Measurements from ENCODE around the gene ANKRD37. TPM values are rescaled to one million over a fixed set of nuclear protein-coding genes. Genes with fewer than 3 reads are reported as not detected.

ANKRD37 gene
- total RNA-seq, 1 experiment from 2014 or later, result 5.5 TPM

DNA sequence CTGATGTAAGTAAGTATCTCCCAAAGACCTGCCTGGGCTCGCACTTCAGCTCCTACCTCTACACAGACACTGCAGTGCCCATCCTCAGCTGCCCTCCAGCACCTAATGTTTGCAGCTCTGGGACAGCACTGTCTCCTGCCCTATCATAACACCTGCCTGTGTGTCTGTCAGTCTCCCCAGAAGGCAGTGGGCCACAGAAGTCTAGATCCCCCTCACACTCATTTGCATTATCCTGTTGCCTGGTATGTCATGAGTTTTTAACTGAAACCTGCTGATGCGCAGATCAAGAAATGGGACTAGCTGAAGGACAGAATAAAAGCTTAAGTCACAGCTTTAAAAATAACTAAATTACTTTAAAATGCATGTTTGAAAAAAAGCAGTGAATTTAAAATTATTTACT lies 43.9 kb upstream of the ANKRD37 start:
- intact Hi-C loops (cut with micrococcal nuclease), result no loop called here
- CTCF ChIA-PET, result no interaction called here
- POLR2A ChIA-PET, result interaction anchor here (0.9 kb wide), 1 partner anchor 50 kb away, joined by 3 read pairs; no protein-coding TSS in a partner anchor
- H3K36me3 Mint-ChIP-seq (ENCODE audit: insufficient read depth, unreplicated experiment), result peaks cover 7% of the 10 kb centered on the region
- TF ChIP-seq, protein P1, sequence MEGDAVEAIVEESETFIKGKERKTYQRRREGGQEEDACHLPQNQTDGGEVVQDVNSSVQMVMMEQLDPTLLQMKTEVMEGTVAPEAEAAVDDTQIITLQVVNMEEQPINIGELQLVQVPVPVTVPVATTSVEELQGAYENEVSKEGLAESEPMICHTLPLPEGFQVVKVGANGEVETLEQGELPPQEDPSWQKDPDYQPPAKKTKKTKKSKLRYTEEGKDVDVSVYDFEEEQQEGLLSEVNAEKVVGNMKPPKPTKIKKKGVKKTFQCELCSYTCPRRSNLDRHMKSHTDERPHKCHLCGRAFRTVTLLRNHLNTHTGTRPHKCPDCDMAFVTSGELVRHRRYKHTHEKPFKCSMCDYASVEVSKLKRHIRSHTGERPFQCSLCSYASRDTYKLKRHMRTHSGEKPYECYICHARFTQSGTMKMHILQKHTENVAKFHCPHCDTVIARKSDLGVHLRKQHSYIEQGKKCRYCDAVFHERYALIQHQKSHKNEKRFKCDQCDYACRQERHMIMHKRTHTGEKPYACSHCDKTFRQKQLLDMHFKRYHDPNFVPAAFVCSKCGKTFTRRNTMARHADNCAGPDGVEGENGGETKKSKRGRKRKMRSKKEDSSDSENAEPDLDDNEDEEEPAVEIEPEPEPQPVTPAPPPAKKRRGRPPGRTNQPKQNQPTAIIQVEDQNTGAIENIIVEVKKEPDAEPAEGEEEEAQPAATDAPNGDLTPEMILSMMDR (IDR thresholded peaks at IDR 0.05; ENCODE audit: unreplicated experiment), result no peak
- H3K27ac Mint-ChIP-seq (ENCODE audit: low read depth, unreplicated experiment), result no peak overlapping the region
- no peaks in the 10 kb centered on the region for H3K27me3 Mint-ChIP-seq (ENCODE audit: insufficient read depth, unreplicated experiment)
- H3K9me3 Mint-ChIP-seq (ENCODE audit: unreplicated experiment), result no peaks in the 10 kb centered on the region
- BruUV-seq (replicated peaks), result no TSS peak
- H3K4me3 Mint-ChIP-seq (ENCODE audit: unreplicated experiment), result no peak overlapping the region
- H3K4me1 Mint-ChIP-seq (ENCODE audit: insufficient read depth, unreplicated experiment), result no peaks in the 10 kb centered on the region
- DNase-seq (ENCODE audit: unreplicated experiment), result no peak

DNA sequence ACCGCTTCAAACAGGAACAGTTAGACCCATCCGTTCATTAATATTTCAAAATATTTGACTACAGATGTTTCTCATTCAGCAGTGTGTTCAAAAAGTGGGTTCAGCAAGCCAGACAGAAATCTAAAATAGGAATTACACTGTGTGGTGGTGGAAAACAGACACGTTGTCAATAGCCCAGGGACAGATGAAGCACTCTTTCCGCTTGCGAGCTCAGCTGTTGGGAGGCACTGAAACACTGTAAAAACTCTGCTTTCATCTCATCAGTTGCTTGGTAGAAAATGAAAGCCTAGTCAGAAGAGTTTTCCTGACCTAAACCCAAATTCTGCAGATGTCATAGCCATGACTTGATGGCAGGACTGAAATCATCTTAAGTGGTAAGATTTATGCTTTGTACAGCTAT lies 39.4 kb upstream of the ANKRD37 start:
- H3K4me1 Mint-ChIP-seq (ENCODE audit: insufficient read depth, unreplicated experiment), result no peaks in the 10 kb centered on the region
- no peaks in the 10 kb centered on the region for H3K36me3 Mint-ChIP-seq (ENCODE audit: insufficient read depth, unreplicated experiment)
- no TSS peak for BruUV-seq (replicated peaks)
- no peak overlapping the region for H3K27ac Mint-ChIP-seq (ENCODE audit: low read depth, unreplicated experiment)
- no peaks in the 10 kb centered on the region for H3K9me3 Mint-ChIP-seq (ENCODE audit: unreplicated experiment)
- ChIA-PET POLR2A (interaction anchor here (1.7 kb wide), 1 partner anchor 153 kb away, joined by 3 read pairs; no protein-coding TSS in a partner anchor), CTCF (interaction anchor here (0.5 kb wide), 1 partner anchor 92 kb away, joined by 3 read pairs; no protein-coding TSS in a partner anchor)
- DNase-seq (ENCODE audit: unreplicated experiment), result no peak
- TF ChIP-seq, protein P1 (IDR thresholded peaks at IDR 0.05; ENCODE audit: unreplicated experiment), result no peak
- intact Hi-C loops (cut with micrococcal nuclease), result no loop called here
- H3K4me3 Mint-ChIP-seq (ENCODE audit: unreplicated experiment), result no peak overlapping the region
- no peaks in the 10 kb centered on the region for H3K27me3 Mint-ChIP-seq (ENCODE audit: insufficient read depth, unreplicated experiment)

DNA sequence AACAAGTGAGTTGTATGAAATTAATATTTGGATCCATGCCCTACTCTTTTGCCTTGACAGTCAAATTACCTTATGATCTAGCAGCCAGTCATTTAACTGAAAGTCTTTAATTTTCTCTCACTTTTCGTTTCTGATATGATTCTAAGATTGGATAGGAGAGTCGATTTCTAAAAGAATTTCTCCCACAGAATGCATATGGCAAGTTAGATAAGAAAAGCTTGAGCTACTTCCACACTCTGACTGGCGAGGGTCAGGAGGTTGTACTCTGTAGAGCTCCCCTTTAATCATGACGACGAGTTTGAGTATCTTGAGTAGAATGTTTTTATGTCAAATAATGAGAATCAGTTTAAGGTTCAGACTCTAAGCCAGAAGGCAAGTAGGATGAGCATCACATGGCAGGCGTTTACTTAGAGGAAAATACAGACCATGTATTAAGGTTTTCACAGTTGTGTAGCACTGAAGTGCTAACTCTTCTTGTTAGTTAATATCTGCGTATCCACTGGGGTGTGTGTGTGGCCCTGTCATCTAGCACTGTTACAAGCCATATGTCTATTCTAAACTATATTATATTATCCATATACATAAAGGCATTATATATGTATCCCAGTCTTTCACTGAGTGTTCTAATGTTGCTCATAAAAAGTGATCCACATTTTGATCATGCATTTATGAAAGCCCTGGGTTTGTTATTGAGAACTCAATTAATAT lies 38.8 kb upstream of the ANKRD37 start:
- TF ChIP-seq, protein P1 (IDR thresholded peaks at IDR 0.05; ENCODE audit: unreplicated experiment), result no peak
- Mint-ChIP-seq H3K4me1 (ENCODE audit: insufficient read depth, unreplicated experiment) (no peaks in the 10 kb centered on the region), H3K9me3 (ENCODE audit: unreplicated experiment) (no peaks in the 10 kb centered on the region), H3K36me3 (ENCODE audit: insufficient read depth, unreplicated experiment) (peaks cover 3% of the 10 kb centered on the region), H3K27ac (ENCODE audit: low read depth, unreplicated experiment) (no peak overlapping the region), H3K4me3 (ENCODE audit: unreplicated experiment) (no peak overlapping the region), H3K27me3 (ENCODE audit: insufficient read depth, unreplicated experiment) (no peaks in the 10 kb centered on the region)
- no peak for DNase-seq (ENCODE audit: unreplicated experiment)
- POLR2A ChIA-PET, result interaction anchor here (1.7 kb wide), 1 partner anchor 153 kb away, joined by 3 read pairs; no protein-coding TSS in a partner anchor
- BruUV-seq (replicated peaks), result no TSS peak
- CTCF ChIA-PET, result no interaction called here
- intact Hi-C loops (cut with micrococcal nuclease), result no loop called here

- H3K36me3 Mint-ChIP-seq (ENCODE audit: insufficient read depth, unreplicated experiment), result peaks cover 7% of the 10 kb centered on the region
- TF ChIP-seq, protein P1 (IDR thresholded peaks at IDR 0.05; ENCODE audit: unreplicated experiment), result no peak
- CTCF ChIA-PET, result no interaction called here
- no peak for DNase-seq (ENCODE audit: unreplicated experiment)
- intact Hi-C loops (cut with micrococcal nuclease), result no loop called here
- no peaks in the 10 kb centered on the region for H3K9me3 Mint-ChIP-seq (ENCODE audit: unreplicated experiment)
- BruUV-seq (replicated peaks), result no TSS peak
- POLR2A ChIA-PET, result interaction anchor here (0.7 to 1.7 kb wide), 2 partner anchors 84 to 154 kb away, joined by 3 read pairs; no protein-coding TSS in a partner anchor
- H3K4me3 Mint-ChIP-seq (ENCODE audit: unreplicated experiment), result no peak overlapping the region
- no peak overlapping the region for H3K27ac Mint-ChIP-seq (ENCODE audit: low read depth, unreplicated experiment)
- no peaks in the 10 kb centered on the region for H3K27me3 Mint-ChIP-seq (ENCODE audit: insufficient read depth, unreplicated experiment)
- no peaks in the 10 kb centered on the region for H3K4me1 Mint-ChIP-seq (ENCODE audit: insufficient read depth, unreplicated experiment)
Measured at GRCh38 chr4:185358514-185358913, 38.1 kb upstream of the ANKRD37 start.
